ENCODE data around the gene NCKAP5L.

The NCKAP5L gene

GRCh38 chr12:49792181-49792970, 35.8 kb downstream of the NCKAP5L start:
- Histone ChIP-seq H3K27me3 (ENCODE audit: low read depth, low read length) (no peaks in the 10 kb centered on the region), H3K79me2 (ENCODE audit: low read length) (no peaks in the 10 kb centered on the region), H3K4me3 (ENCODE audit: low read length) (no peak overlapping the region), H3K27ac (ENCODE audit: low read length) (no peak overlapping the region), H3K9me3 (ENCODE audit: insufficient read depth, low read length) (peaks cover 5% of the 10 kb centered on the region; the same call in 1 of the 2 replicates), H4K20me1 (ENCODE audit: insufficient read depth, low read length) (no peaks in the 10 kb centered on the region), H3K9ac (ENCODE audit: low read length) (no peak overlapping the region), H3K36me3 (replicated peaks; ENCODE audit: low read depth, low read length) (no peaks in the 10 kb centered on the region), H3K4me1 (ENCODE audit: low read length) (peaks cover 6% of the 10 kb centered on the region; the same call in 1 of the 2 replicates), H3K4me2 (ENCODE audit: low read length) (no peak overlapping the region), H2AFZ (ENCODE audit: low read depth, low read length) (no peak overlapping the region)
- TF ChIP-seq CTCF (IDR thresholded peaks at IDR 0.05; ENCODE audit: low read depth, low read length) (no peak), EZH2phosphoT487 (IDR thresholded peaks at IDR 0.05; ENCODE audit: low read depth) (no peak)

- no peaks in the 10 kb centered on the region for H4K20me1 ChIP-seq (ENCODE audit: insufficient read depth, low read length)
- H2AFZ ChIP-seq (ENCODE audit: low read depth, low read length) = no peak overlapping the region
- TF ChIP-seq CTCF (IDR thresholded peaks at IDR 0.05; ENCODE audit: low read depth, low read length) (no peak), EZH2phosphoT487 (IDR thresholded peaks at IDR 0.05; ENCODE audit: low read depth) (no peak)
- no peaks in the 10 kb centered on the region for H3K27me3 ChIP-seq (ENCODE audit: low read depth, low read length)
- no peaks in the 10 kb centered on the region for H3K36me3 ChIP-seq (replicated peaks; ENCODE audit: low read depth, low read length)
- H3K79me2 ChIP-seq (ENCODE audit: low read length) = no peaks in the 10 kb centered on the region
- peaks cover 5% of the 10 kb centered on the region; the same call in 1 of the 2 replicates for H3K9me3 ChIP-seq (ENCODE audit: insufficient read depth, low read length)
- H3K9ac ChIP-seq (ENCODE audit: low read length) = no peak overlapping the region
- H3K27ac ChIP-seq (ENCODE audit: low read length) = no peak overlapping the region
- H3K4me2 ChIP-seq (ENCODE audit: low read length) = no peak overlapping the region
- H3K4me1 ChIP-seq (ENCODE audit: low read length) = peaks cover 6% of the 10 kb centered on the region; the same call in 1 of the 2 replicates
- no peak overlapping the region for H3K4me3 ChIP-seq (ENCODE audit: low read length)
Measured at GRCh38 chr12:49791700-49792099, 36.5 kb downstream of the NCKAP5L start.

GRCh38 chr12:49790741-49791555, 37.3 kb downstream of the NCKAP5L start:
- Histone ChIP-seq H4K20me1 (ENCODE audit: insufficient read depth, low read length) (no peaks in the 10 kb centered on the region), H3K9ac (ENCODE audit: low read length) (no peak overlapping the region), H3K27me3 (ENCODE audit: low read depth, low read length) (no peaks in the 10 kb centered on the region), H3K4me3 (ENCODE audit: low read length) (no peak overlapping the region), H2AFZ (ENCODE audit: low read depth, low read length) (no peak overlapping the region), H3K36me3 (replicated peaks; ENCODE audit: low read depth, low read length) (no peaks in the 10 kb centered on the region), H3K27ac (ENCODE audit: low read length) (no peak overlapping the region), H3K79me2 (ENCODE audit: low read length) (no peaks in the 10 kb centered on the region), H3K9me3 (ENCODE audit: insufficient read depth, low read length) (peaks cover 5% of the 10 kb centered on the region; the same call in 1 of the 2 replicates), H3K4me2 (ENCODE audit: low read length) (no peak overlapping the region), H3K4me1 (ENCODE audit: low read length) (peaks cover 6% of the 10 kb centered on the region; the same call in 1 of the 2 replicates)
- no peak for TF ChIP-seq CTCF (IDR thresholded peaks at IDR 0.05; ENCODE audit: low read depth, low read length)
- no peak for TF ChIP-seq EZH2phosphoT487 (IDR thresholded peaks at IDR 0.05; ENCODE audit: low read depth)

GRCh38 chr12:49789992-49790391, 38.2 kb downstream of the NCKAP5L start:
- H3K79me2 ChIP-seq (ENCODE audit: low read length) = no peaks in the 10 kb centered on the region
- no peak overlapping the region for H3K4me3 ChIP-seq (ENCODE audit: low read length)
- TF ChIP-seq EZH2phosphoT487 (IDR thresholded peaks at IDR 0.05; ENCODE audit: low read depth) = no peak
- TF ChIP-seq CTCF (IDR thresholded peaks at IDR 0.05; ENCODE audit: low read depth, low read length) = no peak
- H3K4me2 ChIP-seq (ENCODE audit: low read length) = no peak overlapping the region
- H3K9me3 ChIP-seq (ENCODE audit: insufficient read depth, low read length) = peaks cover 5% of the 10 kb centered on the region; the same call in 1 of the 2 replicates
- peaks cover 6% of the 10 kb centered on the region; the same call in 1 of the 2 replicates for H3K4me1 ChIP-seq (ENCODE audit: low read length)
- no peaks in the 10 kb centered on the region for H3K27me3 ChIP-seq (ENCODE audit: low read depth, low read length)
- H3K36me3 ChIP-seq (replicated peaks; ENCODE audit: low read depth, low read length) = no peaks in the 10 kb centered on the region
- no peak overlapping the region for H2AFZ ChIP-seq (ENCODE audit: low read depth, low read length)
- no peaks in the 10 kb centered on the region for H4K20me1 ChIP-seq (ENCODE audit: insufficient read depth, low read length)
- H3K27ac ChIP-seq (ENCODE audit: low read length) = no peak overlapping the region
- no peak overlapping the region for H3K9ac ChIP-seq (ENCODE audit: low read length)
